Neuron (in vitro differentiated cells): ENCODE measurements around the gene SLC2A6.
"Not testable (repeated sequence)": the region's sequence is repeated elsewhere in the genome, so short reads cannot be mapped to it uniquely, and the experiment has no call there.

Source experiments
- H2AFZ ChIP-seq: one replicate; pipeline ENCODE4 v1.6.1; 2013; ENCODE audit warnings: low read depth, mild to moderate bottlenecking, inconsistent platforms, low read length, moderate library complexity
- H3K27me3 ChIP-seq: one replicate; pipeline ENCODE4 v1.6.1; 2013; ENCODE audit warnings: low read length; ENCODE audit not compliant: insufficient read depth
- H3K36me3 ChIP-seq: one replicate; pipeline ENCODE4 v1.6.1; 2013; ENCODE audit warnings: low read length; ENCODE audit not compliant: insufficient read depth
- H3K4me1 ChIP-seq: one replicate; pipeline ENCODE4 v1.6.1; 2013; ENCODE audit warnings: low read length; ENCODE audit not compliant: insufficient read depth
- H3K4me3 ChIP-seq: 2 replicates; pipeline ENCODE4 v1.5.1; 2013; ENCODE audit warnings: mild to moderate bottlenecking, low read length, moderate library complexity
- H3K9me3 ChIP-seq: one replicate; pipeline ENCODE4 v1.6.1; 2013; ENCODE audit warnings: low read length

Gene SLC2A6

GRCh38 chr9:133454325-133454724 lies 24.6 kb downstream of the SLC2A6 start:
- peaks cover 8% of the 10 kb centered on the region for H3K4me1 ChIP-seq
- H3K4me3 ChIP-seq: no peak overlapping the region
- no peak overlapping the region for H2AFZ ChIP-seq
- H3K9me3 ChIP-seq: no peaks in the 10 kb centered on the region
- no peaks in the 10 kb centered on the region for H3K27me3 ChIP-seq
- H3K36me3 ChIP-seq: no peaks in the 10 kb centered on the region

GRCh38 chr9:133453651-133454050 lies 25.2 kb downstream of the SLC2A6 start:
- no peaks in the 10 kb centered on the region for H3K27me3 ChIP-seq

GRCh38 chr9:133452562-133452961 lies 26.3 kb downstream of the SLC2A6 start:
- H3K27me3 ChIP-seq: no peaks in the 10 kb centered on the region
- no peak overlapping the region for H3K4me3 ChIP-seq

More at GRCh38 chr9:133453651-133454050, 25.2 kb downstream of the SLC2A6 start:
- H2AFZ ChIP-seq: no peak overlapping the region
- H3K36me3 ChIP-seq: no peaks in the 10 kb centered on the region
- H3K4me1 ChIP-seq: peaks cover 5% of the 10 kb centered on the region
- no peak overlapping the region for H3K4me3 ChIP-seq
- no peaks in the 10 kb centered on the region for H3K9me3 ChIP-seq

GRCh38 chr9:133451865-133452264 lies 27.0 kb downstream of the SLC2A6 start:
- H3K9me3 ChIP-seq, H3K4me3 ChIP-seq, H3K4me1 ChIP-seq, H3K27me3 ChIP-seq, H3K36me3 ChIP-seq, H2AFZ ChIP-seq: not testable (repeated sequence)

More at GRCh38 chr9:133452562-133452961, 26.3 kb downstream of the SLC2A6 start:
- Histone ChIP-seq H3K9me3 (no peaks in the 10 kb centered on the region), H3K36me3 (no peaks in the 10 kb centered on the region), H3K4me1 (peaks cover 3% of the 10 kb centered on the region), H2AFZ (no peak overlapping the region)

- Histone ChIP-seq H3K4me1 (peaks cover 3% of the 10 kb centered on the region), H2AFZ (no peak overlapping the region), H3K9me3 (no peaks in the 10 kb centered on the region), H3K27me3 (no peaks in the 10 kb centered on the region), H3K4me3 (no peak overlapping the region), H3K36me3 (no peaks in the 10 kb centered on the region)
Measured at GRCh38 chr9:133449760-133450159, 29.1 kb downstream of the SLC2A6 start.

GRCh38 chr9:133448487-133448972 lies 30.4 kb downstream of the SLC2A6 start:
- Histone ChIP-seq H3K4me1 (peaks cover 3% of the 10 kb centered on the region), H3K36me3 (no peaks in the 10 kb centered on the region), H3K4me3 (no peak overlapping the region), H3K9me3 (no peaks in the 10 kb centered on the region), H3K27me3 (no peaks in the 10 kb centered on the region), H2AFZ (no peak overlapping the region)

- no peaks in the 10 kb centered on the region for H3K9me3 ChIP-seq
- H3K27me3 ChIP-seq: no peaks in the 10 kb centered on the region
- peaks cover 3% of the 10 kb centered on the region for H3K4me1 ChIP-seq
- H3K36me3 ChIP-seq: no peaks in the 10 kb centered on the region
- no peak overlapping the region for H2AFZ ChIP-seq
- no peak overlapping the region for H3K4me3 ChIP-seq
Measured at GRCh38 chr9:133445293-133445969, 33.5 kb downstream of the SLC2A6 start.

- no peaks in the 10 kb centered on the region for H3K9me3 ChIP-seq
- H2AFZ ChIP-seq: no peak overlapping the region
- H3K36me3 ChIP-seq: no peaks in the 10 kb centered on the region
- no peaks in the 10 kb centered on the region for H3K27me3 ChIP-seq
- H3K4me1 ChIP-seq: peaks cover under 1% of the 10 kb centered on the region
- H3K4me3 ChIP-seq: no peak overlapping the region
Measured at GRCh38 chr9:133443982-133444381, 34.9 kb downstream of the SLC2A6 start.

- Histone ChIP-seq H3K9me3 (no peaks in the 10 kb centered on the region), H3K27me3 (no peaks in the 10 kb centered on the region), H3K4me3 (no peak overlapping the region), H2AFZ (no peak overlapping the region), H3K36me3 (no peaks in the 10 kb centered on the region), H3K4me1 (no peaks in the 10 kb centered on the region)
Measured at GRCh38 chr9:133443248-133443647, 35.7 kb downstream of the SLC2A6 start.

GRCh38 chr9:133441571-133441970 lies 37.3 kb downstream of the SLC2A6 start:
- Histone ChIP-seq H3K4me3 (no peak overlapping the region), H3K4me1 (no peaks in the 10 kb centered on the region), H3K9me3 (no peaks in the 10 kb centered on the region), H3K27me3 (no peaks in the 10 kb centered on the region), H2AFZ (no peak overlapping the region), H3K36me3 (no peaks in the 10 kb centered on the region)

- Histone ChIP-seq H3K4me1 (no peaks in the 10 kb centered on the region), H3K4me3 (no peak overlapping the region), H2AFZ (no peak overlapping the region), H3K27me3 (no peaks in the 10 kb centered on the region), H3K9me3 (no peaks in the 10 kb centered on the region), H3K36me3 (no peaks in the 10 kb centered on the region)
Measured at GRCh38 chr9:133440874-133441273, 38.0 kb downstream of the SLC2A6 start.

GRCh38 chr9:133439337-133439736 lies 39.6 kb downstream of the SLC2A6 start:
- no peak overlapping the region for H2AFZ ChIP-seq
- no peaks in the 10 kb centered on the region for H3K4me1 ChIP-seq
- H3K27me3 ChIP-seq: no peaks in the 10 kb centered on the region
- no peaks in the 10 kb centered on the region for H3K9me3 ChIP-seq
- H3K36me3 ChIP-seq: no peaks in the 10 kb centered on the region
- no peak overlapping the region for H3K4me3 ChIP-seq

- Histone ChIP-seq H3K36me3 (no peaks in the 10 kb centered on the region), H3K9me3 (no peaks in the 10 kb centered on the region), H3K27me3 (no peaks in the 10 kb centered on the region), H3K4me3 (no peak overlapping the region), H2AFZ (no peak overlapping the region), H3K4me1 (no peaks in the 10 kb centered on the region)
Measured at GRCh38 chr9:133437753-133438531, 41.0 kb downstream of the SLC2A6 start.
